ENCODE data around the gene RPS10.

DNA sequence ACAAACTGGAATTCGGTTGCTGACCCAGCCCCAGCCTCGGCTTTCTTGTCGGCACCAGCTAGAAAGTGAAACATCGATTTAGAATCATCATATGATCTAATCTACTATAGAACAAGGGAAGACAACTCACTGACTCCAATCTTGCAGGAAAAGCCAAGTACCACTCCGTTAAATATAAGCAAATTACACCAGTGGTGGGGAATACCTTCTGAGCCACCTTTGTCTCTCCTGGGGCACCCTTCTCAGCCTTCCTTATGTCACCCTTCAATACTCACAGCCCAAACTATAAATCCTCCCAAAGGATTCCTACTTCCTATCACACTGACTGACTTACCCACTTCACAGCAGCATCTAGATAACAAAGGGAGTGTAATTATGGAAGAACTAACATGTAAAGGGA, 7.5 kb downstream of the RPS10 start:
- TF ChIP-seq CTCF (IDR thresholded peaks at IDR 0.05) (no peak), POLR2A (IDR thresholded peaks at IDR 0.05) (no peak), EP300 (IDR thresholded peaks at IDR 0.05) (no peak)
